GM21360 (cell line): ENCODE data around the gene HCFC1R1.
"Not testable (repeated sequence)": the region's sequence is repeated elsewhere in the genome, so short reads cannot be mapped to it uniquely, and the experiment has no call there.

Experiments used
- ATAC-seq: cut with Tn5 transposase; IDR thresholded peaks from one replicate; pipeline ENCODE4 v1.9.1; 2021; ENCODE audit warnings: mild to moderate bottlenecking, moderate library complexity; ENCODE audit not compliant: unreplicated experiment

The HCFC1R1 gene

GRCh38 chr16:3057181-3058138, 33.7 kb upstream of the HCFC1R1 start:
- ATAC-seq = no peak

- no peak for ATAC-seq
Measured at GRCh38 chr16:3056336-3057180, 32.8 kb upstream of the HCFC1R1 start.

GRCh38 chr16:3055734-3056115, 32.0 kb upstream of the HCFC1R1 start:
- ATAC-seq = not testable (repeated sequence)

GRCh38 chr16:3054965-3055733, 31.4 kb upstream of the HCFC1R1 start:
- ATAC-seq = no peak

GRCh38 chr16:3053330-3053710, 29.6 kb upstream of the HCFC1R1 start:
- ATAC-seq = not testable (repeated sequence)

GRCh38 chr16:3052571-3053329, 29.0 kb upstream of the HCFC1R1 start:
- not testable (repeated sequence) for ATAC-seq

GRCh38 chr16:3051494-3051893, 27.8 kb upstream of the HCFC1R1 start:
- ATAC-seq = no peak

- ATAC-seq = no peak
Measured at GRCh38 chr16:3051009-3051408, 27.3 kb upstream of the HCFC1R1 start.

- no peak for ATAC-seq
Measured at GRCh38 chr16:3050487-3050886, 26.7 kb upstream of the HCFC1R1 start.

GRCh38 chr16:3049921-3050481, 26.3 kb upstream of the HCFC1R1 start:
- no peak for ATAC-seq

GRCh38 chr16:3047387-3047720, 23.6 kb upstream of the HCFC1R1 start:
- no peak for ATAC-seq

GRCh38 chr16:3046641-3047386, 23.1 kb upstream of the HCFC1R1 start:
- ATAC-seq = no peak

GRCh38 chr16:3045758-3046640, 22.3 kb upstream of the HCFC1R1 start, which contains the start of gene MMP25:
Gene MMP25 (plus strand): TSS chr16:3046561. CDS start chr16:3046918, 357 bp downstream.
- no peak for ATAC-seq

GRCh38 chr16:3044708-3045107, 21.0 kb upstream of the HCFC1R1 start:
- no peak for ATAC-seq

- no peak for ATAC-seq
Measured at GRCh38 chr16:3042376-3042775, 18.6 kb upstream of the HCFC1R1 start.

GRCh38 chr16:3038896-3039295, 15.2 kb upstream of the HCFC1R1 start:
- ATAC-seq = no peak

- no peak for ATAC-seq
Measured at GRCh38 chr16:3038256-3038655, 14.5 kb upstream of the HCFC1R1 start.

- no peak for ATAC-seq
Measured at GRCh38 chr16:3036726-3037315, 13.1 kb upstream of the HCFC1R1 start, which contains the start of gene BICDL2. Gene BICDL2 (minus strand): TSS chr16:3036944. CDS start chr16:3035496, 1,448 bp downstream.
